NCI-H2029 treated with DMSO at 0.1 percent for 48 hours (cell line): Measurements from ENCODE around the gene ST7.

ENCODE experiments used
- DNase-seq: peaks from one replicate; lab custom pipeline; 2025; lab: John Stamatoyannopoulos, UW

Gene ST7

DNA sequence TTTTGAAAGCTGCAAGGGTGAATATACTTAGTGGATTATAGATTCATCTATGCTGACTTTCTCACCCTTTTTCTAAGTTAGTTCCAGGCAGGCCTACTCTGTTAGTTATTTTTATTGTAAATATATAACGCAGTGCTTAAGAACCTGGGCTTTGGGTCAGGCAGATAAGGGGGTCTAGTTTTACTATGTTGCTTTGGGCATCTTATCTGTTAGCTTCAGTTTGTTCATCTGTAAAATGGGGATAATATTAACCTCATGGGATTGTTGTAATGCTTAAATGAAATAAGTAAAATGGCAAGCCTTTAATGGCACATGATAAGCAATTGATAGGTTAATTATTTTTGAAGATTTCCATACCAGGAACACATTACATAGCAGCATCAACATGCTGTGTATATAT, 79.5 kb downstream of the ST7 start:
- DNase-seq = no peak

DNA sequence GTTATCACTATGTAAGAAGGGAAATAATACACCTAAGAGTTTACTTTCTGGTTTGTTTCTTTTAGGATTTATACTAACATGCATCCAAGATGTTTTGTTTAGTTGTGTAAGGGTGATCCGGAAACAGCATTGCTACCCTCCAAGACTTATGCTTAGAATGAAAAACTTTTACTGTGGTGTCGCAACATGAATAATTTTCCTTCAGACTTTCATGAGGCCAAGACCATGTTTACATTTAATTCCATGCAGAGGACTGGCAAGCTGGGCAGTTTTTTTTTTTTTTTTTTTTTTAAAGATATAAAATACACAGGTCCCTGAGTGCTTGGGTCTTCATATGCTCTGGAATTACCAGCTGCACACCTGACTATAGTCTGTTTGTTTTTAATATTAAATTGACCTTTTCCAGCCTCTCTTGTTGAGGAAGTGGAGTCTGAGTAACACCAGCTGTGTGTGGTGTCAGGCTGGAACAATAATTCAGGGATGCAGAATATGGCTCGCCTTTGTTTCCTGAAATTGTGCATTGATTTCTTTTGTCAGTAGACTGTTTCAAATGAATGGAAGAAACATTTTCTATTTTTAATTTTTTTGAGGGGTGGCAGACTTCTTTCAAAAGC, 81.7 kb downstream of the ST7 start:
- peak; percentile 46 for DNase-seq

DNA sequence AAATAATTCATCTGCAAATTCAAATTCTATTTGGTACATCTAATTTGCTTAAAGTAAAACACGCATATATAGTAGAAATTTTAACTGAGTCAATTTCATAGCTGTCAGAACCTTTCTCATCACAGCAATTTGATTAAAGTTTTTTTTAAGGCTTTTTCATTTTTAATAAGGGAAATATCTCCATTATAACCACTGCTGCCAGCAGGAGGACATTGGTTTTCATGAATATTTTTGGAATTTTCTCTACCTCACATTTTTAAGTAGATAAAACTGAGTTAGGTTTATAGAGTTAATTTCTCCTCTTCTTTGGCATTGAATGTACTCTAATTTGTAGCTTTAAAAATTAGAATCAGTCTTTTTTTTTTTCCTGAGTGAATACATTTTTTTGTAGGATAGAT, 82.2 kb downstream of the ST7 start:
- DNase-seq = no peak

- peak; percentile 26 for DNase-seq
These were observed 82.9 kb downstream of the ST7 start for GRCh38 chr7:117036053-117036669.

- no peak for DNase-seq
These were observed 83.5 kb downstream of the ST7 start for GRCh38 chr7:117036836-117037235.

DNA sequence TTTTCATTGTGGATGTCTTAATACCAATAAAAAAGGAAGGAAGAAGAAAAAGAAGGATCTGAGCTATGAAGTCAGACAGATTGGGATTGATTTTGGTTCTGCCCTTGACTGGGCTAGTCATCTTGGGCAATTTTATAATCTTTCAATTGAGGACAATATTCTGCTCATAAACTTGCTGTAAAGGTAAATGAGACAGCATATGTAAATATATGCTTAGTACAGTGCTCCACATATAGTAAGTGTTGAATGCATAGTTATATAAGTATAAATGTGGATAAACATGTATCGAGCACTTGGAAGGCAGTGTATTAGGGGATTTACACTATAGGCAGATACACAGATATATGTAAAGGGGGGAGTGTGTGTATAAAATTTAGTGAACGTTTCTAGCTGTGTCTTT, 85.1 kb downstream of the ST7 start:
- DNase-seq = no peak

DNA sequence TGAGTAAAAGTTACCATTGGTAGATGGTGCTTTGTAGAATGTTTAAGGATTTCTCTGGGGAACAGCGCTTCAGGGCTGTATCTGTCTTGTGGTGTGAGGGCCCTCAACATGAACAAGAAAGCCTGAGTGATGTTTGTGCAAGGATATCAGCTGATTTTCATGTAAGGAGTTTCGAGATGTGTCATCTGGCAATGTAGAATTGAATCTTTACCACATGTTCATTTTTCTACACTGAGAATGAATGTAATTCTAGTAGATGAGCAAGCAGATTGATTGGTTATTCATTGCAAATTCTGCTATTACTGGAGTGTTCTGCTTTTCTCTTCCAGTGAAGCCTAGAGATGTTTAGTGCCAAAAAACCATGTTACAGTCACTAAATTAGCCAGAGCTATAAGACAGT, 87.7 kb downstream of the ST7 start:
- DNase-seq = no peak

- no peak for DNase-seq
These were observed 88.5 kb downstream of the ST7 start for GRCh38 chr7:117041822-117042221.

GRCh38 chr7:117043108-117043825, 90.0 kb downstream of the ST7 start:
- DNase-seq = no peak

DNA sequence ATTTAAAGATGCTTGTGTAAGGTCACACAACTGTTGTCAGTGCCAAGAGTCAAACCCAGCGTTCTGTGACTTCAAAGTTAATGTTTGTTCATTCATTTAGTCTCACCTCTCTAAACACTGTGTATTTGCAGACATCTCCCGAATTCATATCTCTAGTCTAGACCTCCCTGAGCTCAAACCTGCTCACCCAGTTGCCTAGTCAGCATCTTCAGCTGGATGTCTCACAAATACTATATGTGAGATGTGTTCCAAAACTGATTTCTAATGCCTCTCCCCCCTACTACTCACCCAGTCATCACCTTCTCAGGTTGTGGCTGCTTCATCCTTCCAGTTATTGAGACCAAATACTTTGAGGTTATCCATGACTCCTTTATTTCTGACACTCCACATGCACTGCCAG, 91.4 kb downstream of the ST7 start:
- DNase-seq = no peak

DNA sequence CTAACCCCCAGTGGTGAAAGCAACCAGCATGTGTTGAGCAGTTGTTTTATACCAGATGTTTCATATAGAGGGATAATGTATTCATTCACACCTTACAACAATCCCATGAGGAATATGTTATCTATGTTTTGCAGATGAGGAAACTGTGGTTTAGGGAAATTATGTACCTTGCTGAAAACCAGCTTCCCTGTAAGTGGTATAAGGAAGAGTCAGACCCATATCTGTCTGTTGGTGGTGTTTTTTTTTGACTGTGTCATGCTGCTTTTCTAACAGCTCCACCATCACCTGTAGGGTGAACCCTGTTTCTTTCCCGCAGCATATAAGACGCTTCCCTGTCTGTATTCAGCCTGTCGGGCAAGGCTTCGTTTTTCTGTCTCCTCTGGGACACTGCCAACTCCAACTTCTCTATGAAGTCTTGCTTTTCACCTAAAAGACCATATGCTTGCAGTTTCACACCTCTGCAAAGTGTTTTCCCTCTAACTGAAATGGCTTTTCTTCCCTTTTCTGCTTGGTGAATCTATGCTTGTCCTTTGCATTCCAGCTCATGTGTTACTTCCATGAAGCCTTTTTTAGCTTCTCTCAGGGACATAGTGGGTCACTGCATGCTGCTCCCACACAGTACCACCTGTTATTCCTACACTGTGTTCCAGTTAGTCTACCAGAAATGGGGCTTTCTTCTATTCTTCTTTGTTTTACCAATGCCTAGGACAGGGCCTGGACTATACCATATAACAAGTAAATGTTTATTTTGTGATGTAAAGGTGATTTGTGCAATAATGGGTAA, 92.8 kb downstream of the ST7 start:
- no peak for DNase-seq

DNA sequence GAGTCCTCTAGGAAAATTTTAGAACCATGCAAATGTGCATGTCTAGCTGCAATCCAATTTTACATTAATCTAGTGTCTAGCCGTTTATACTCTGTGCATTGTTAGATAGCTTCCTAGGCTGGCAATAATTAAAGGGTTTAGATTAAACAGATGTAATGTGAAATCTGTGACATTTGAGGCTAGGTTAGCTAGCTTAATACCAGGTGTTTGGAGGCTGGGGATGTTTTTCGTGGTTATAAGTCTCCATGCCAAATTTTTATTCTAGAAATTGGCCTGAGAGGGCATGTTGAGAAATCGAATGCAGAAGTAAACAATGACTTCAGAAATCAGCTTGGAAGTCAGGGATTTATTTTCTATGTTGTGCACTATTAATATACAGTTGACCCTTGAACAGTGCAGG, 94.2 kb downstream of the ST7 start:
- DNase-seq = no peak

GRCh38 chr7:117048114-117048866, 95.0 kb downstream of the ST7 start:
- DNase-seq = no peak

DNA sequence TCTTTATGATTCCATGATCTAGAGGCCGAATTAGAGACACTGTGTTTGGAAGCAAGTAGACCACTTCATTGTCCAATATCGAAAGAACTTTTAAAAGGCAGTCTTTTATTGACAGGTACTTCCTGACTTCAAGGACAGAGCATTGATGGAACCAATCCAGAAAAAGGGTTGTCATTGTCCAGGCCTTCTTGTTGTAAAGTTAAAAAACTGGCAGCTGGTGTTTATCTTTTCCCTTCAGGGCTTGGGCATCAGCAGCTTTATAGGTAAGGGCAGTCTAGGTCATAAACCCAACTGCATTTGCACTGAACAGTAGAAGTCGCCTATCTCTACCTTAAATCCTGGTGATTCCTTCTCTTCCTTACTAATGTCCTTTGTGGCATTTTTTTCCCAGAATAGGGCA, 95.6 kb downstream of the ST7 start:
- DNase-seq = peak; percentile 35

DNA sequence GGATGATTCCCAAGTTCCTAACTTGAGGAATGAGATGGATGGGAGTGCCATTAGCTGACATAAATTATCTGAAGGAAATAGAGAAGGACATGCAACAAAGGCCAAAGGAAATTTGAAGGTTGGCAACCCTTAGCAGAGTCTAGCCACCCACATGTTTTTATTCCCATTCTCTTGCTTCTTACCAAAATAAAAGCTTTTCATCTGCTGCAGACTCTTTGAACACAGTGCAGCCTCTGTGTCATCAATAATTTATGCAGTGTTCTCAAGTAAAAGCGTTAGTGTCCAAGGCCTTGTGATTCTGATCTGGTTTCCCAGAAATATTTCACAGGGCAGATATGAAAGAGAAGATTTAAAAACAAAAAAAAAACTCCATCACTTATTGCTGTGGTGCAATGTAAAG, 98.5 kb downstream of the ST7 start:
- DNase-seq = no peak

DNA sequence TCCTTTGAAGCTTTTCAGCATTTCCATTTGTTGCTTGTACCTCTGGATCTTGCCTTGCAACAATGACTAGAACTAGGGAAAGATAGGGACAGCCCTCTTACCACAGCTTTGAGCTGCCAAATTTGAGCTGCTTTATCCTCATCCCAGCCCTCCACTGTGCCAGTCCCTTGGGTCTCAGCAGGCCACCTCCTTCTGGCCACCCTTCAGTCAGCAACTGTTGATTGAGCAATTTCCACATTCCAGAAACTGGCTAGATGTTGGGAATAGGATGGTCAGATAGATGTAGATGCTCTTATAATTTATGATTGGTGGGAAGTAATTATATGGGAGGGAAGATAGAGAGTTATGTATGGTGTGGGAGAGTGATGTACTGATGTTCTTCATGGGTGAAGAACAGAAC, 100.1 kb downstream of the ST7 start:
- no peak for DNase-seq

- no peak for DNase-seq
These were observed 108.5 kb downstream of the ST7 start for GRCh38 chr7:117061751-117062150.

DNA sequence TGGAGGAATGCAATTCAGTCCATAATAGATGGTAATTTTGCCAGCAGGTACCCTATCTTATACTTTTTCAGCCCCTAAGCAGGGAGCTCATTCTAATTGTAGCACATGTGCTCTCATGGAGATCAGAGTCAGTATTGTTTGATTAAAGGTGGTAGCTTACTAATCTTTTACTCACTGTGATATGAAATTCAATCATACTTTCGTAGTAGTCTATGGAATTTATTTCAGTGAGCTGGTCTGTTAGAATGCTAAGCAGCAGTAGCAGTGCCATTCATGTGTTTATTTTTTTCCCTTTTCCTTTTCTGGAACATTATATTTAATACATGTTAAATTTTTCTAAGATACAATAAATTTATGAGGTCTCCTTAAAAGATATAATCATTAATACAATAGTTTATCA, 109.0 kb downstream of the ST7 start:
- DNase-seq = no peak

- no peak for DNase-seq
These were observed 111.4 kb downstream of the ST7 start for GRCh38 chr7:117064688-117065087.

GRCh38 chr7:117065571-117066150, 112.4 kb downstream of the ST7 start:
- DNase-seq = no peak

DNA sequence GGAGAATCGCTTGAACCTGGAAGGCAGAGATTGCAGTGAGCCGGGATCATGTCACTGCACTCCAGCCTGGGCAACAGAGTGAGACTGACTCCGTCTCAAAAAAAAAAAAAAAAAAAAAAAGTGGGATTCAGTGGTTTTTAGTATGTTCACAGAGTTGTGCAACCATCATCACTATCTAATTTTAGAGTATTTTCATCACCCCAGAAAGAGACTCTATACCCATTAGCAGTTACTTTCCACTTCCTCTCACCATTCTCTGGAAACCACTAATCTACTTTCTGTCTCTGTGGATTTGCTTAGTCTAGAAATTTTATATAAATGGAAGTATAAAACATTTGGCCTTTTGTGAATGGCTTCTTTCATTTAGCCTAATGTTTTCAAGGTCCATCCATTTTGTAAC, 113.4 kb downstream of the ST7 start:
- no peak for DNase-seq

GRCh38 chr7:117067340-117067739, 114.0 kb downstream of the ST7 start:
- DNase-seq = no peak
